NCI-H774 (cell line): ENCODE measurements around the gene PITPNC1.
A peak's percentile ranks its signal among the peaks of the same experiment; 100 is the strongest.
"Not testable (repeated sequence)": the region's sequence is repeated elsewhere in the genome, so short reads cannot be mapped to it uniquely, and the experiment has no call there.

Experiments
- DNase-seq: peaks from one replicate; lab custom pipeline; 2025; lab: John Stamatoyannopoulos, UW

PITPNC1 gene

DNA sequence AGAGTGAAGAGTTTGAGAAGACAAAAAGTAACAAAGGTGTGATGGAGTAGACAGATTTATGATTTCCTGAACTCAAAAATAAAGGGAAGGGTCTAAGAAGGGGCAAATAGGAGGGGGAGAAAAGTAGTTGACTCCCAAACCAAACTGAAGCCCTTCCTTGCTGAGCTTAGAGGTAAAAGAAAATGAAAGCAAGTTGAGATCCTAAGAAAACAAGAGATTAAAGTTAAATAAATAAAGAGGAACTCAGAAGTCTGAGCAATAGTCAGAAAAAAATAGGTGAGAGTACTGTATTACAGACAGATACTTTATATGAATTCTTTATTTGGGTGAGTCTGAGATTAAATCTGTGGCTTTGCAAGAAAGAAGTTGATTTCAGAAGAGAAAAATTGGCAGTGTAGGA is 7.4 kb upstream of the PITPNC1 start:
- DNase-seq, result no peak

DNA sequence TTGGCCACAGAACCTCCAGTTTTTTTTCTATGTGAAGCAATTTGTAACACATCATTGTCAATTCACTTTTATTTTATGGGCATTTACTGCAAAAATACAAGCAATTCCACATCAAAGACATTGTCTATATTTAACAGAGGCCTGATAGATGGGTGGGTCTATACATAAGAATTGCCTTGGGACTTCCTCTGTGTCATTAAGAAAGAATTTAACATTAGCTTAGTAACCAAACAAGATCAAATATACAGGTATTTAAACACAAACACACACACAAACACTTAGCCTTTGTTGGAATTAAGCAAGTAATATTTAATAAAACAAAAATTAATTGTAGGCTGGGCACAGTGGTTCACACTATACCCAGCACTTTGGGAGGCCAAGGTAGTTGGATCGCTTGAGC is 4.3 kb upstream of the PITPNC1 start:
- no peak for DNase-seq

DNA sequence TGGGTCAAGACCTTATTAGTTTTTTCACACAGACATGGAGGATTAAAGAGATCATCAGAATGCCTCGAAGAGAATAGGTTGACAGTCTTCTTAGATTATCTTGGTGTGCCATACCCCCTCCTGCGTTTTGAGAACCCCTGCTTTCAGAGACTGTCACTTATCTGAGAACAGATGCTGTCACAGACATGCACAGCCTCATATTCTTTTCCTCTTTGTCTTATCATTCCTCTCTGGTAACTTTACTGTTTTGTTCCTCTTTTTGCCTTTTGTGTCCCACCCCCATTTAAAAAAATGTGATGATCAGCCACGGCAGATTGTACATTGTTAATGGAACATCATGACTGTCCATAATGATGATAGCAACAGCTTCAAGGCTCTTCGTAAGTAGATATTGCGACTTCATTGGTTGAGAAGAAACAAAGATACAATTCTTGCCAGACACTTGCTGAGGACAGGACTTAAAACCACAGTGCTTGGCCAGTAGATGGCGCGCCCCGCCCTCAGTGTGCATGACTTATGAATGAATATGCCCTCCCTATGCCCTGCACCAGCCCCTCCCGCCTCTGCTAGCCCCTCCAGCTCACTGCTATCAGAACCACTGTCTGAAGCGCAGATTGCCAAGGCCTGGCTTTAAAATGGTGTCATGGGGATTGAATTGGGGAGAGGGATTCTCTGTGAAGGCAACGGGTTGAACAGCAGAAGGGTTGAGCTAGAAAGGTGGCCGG is 2.6 kb upstream of the PITPNC1 start:
- DNase-seq, result peak; percentile 81

DNA sequence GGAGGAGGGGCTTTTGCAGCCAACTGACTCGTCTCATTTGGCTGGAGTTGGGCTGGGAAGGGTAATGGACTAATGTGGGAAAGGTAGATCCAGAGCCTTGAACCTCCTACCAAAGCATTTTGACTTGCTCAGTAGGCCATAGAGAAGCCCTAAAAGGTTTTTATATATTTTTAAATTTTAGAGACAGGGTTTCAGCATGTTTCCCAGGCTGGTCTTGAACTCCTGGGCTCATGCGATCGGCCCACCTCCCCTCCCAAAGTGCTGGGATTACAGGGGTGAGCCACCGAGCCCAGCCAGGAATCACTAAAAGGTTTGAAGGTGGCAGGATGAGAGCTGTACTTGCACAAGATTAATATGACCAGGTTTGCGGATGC is 2.0 kb upstream of the PITPNC1 start:
- DNase-seq, result no peak

DNA sequence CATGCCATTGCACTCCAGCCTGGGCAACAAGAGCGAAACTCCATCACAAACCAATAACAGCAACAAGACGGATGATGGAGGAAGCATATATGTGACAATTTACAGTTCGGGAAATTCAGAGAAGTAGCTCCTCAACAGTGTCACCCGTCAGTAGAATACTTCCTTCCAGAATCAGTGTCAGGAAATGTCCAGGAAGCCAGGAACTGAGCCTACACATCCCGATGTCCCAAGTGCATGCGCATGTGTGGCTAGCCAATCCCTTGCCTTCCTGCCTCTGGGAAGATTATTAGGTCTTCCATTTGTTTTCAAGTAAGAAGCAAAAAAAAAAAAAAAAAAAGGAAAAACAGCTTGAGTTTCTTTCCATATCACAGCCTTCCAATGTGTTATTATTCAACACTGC is 1.4 kb upstream of the PITPNC1 start:
- no peak for DNase-seq

DNA sequence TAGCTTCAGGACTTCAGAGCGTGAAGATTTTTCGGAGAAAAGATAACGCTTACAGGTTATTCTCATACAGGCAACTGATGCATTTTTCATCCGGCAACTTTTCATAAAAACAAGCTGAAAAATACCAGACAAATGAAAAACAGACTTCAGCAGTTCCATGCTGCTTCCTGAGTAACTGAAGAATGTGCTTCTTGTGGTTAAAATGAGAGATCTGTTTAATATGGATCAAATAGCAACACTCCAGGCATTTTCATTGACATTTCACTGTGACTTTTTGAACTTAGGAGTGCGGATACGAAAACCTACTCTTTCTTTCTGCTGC is 705 bp upstream of the PITPNC1 start:
- no peak for DNase-seq

DNA sequence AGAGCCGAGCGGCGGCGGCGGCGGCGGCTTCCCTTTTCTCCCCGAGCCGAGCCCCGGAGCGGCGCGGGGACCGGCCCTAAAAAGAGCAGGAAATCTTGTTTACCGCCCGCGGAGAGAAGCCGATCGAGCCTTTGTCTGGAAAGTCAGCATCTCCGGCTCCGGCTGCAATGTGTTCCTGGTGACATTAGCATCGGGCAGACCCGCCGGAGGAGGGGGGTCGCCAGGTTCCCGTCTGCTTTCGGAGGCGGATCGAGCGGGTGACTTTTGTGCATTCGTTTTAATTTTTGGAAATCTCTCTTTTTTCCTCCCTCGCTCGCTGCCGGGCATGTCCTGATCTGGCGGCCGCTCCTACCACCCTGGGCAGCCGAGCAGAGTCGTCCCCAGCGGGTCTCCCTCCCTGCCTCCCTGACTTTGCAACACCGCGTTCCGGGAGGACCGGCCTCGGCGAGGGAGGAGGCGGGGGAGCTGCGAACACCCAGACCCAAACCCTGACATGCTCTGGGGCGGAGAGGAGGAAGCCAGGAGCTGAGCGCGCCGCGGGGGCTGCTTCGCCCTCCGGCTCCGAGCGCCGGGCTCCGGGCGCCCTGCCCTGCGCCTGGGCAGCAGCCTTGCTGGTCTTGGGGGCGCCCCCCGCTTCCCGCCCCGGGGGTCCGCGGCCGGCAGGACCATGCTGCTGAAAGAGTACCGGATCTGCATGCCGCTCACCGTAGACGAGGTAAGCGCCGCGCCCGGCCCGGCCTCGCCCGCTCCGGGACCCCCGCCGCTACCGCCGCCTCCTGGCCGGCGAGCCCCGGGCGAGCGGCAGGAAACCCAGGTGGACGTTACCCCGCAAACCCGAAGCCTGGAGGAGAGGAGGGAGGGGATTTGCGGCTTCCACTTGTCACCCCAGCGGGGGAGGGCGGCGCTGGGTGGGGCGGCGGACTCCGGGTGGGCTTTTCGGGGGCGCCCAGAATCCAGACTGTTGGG is 690 bp downstream of the PITPNC1 start:
- peak; percentile 43 for DNase-seq

DNA sequence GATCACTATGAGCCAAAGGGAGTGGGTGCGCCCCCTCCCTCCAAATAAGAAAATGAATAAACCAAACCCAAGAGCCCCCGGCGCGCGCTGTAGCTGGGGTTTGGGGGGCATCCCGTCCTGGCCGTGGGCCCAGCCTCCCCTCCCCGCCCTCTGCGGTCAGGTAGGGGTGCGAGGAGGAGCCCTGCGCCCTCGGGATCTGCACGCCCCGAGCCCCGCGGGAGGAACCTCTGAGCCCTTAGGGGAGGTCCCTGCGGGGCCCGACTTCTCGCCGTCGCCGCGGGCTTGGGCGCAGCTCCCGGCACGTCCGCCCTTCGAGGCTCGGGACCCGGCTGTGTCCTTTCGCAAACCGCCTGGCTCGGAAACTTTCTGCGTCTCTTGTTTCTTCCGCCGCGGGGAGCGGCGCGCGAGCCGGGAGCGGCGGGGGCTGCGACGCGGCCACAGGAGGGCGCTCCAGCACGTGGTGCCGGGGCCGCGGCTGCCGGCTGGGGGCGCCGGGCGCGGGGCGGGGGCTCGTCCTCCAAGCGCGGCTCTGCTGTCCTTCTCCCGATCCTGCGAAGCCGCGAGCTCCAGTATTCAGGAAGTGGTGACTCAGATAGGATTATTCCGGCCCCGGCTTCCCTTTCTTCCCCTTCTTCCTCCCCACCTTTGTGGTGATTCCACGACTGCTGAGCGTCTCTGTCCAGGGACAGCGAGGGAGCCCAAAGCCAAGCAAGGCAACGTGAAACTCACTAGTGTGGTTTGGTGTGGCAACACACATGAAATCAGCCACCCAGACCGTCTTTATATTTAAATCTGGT is 1.6 kb downstream of the PITPNC1 start:
- DNase-seq, result peak; percentile 77

DNA sequence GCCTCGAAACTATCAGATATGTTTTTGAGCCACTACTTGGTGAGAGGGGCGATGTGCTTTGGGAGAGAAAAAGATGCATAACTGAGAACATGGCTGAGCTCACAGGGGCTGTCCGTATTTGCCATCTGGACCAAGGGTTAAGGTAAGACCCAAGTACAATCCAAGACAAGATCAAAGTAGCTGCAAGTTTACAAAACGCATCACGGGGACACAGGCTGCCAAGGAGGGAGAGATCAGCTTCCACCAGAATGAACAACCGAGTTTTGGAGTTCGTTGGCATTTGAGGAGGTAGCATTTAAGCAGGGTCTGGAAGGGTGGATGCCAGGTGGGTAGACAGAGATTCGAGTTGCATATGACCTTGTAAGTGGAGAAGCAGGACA is 2.2 kb downstream of the PITPNC1 start:
- DNase-seq, result no peak

DNA sequence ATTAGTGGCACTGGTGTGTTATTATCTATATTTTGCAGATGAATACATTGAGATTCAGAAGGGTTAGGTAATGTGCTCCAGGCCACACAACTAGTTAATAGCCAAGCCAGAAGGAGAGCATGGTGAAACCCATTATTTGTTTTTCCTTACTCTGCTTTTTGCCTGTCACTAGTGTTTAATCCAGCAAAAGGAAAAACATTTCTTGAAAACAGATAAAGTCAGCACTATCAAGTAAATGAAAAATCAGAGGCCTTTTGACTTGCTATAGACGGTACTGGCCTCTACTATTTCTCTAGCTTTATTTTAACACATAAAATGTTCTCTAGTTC is 4.8 kb downstream of the PITPNC1 start:
- no peak for DNase-seq

DNA sequence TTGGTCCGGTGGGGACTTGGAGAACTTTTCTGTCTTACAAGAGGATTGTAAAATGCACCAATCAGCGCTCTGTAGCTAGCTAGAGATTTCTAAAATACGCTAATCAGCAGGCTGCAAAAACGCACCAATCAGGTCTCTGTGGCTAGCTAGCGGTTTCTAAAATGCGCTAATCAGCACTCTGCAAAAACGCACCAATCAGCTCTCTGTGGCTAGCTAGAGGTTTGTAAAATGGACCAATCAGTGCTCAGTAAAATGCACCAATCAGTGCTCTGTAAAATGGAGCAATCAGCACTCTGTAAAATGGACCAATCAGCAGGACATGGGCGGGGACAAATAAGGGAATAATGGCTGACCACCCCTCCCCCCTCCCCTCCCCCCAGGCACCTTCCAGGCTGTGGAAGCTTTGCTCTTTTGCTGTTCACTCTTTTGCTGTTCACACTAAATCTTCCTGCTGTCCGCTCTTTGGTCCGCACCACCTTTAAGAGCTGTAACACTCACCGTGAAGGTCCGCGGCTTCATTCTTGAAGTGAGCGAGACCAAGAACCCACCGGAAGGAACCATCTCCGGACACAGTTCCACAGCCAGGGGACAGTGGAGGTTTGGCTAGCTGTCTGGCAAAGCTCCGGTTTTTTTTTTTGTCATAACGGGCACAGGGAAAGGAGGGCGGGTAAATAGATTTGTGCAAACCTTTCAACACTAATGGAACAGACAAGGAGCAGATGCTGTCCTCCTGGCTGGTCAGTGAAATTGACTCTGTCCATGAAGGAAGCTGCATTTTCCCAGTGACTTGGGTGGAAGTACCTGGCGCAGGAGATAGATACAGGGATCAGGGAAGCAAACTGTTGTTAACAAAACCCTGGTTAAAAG is 8.3 kb downstream of the PITPNC1 start:
- DNase-seq, result no peak

DNA sequence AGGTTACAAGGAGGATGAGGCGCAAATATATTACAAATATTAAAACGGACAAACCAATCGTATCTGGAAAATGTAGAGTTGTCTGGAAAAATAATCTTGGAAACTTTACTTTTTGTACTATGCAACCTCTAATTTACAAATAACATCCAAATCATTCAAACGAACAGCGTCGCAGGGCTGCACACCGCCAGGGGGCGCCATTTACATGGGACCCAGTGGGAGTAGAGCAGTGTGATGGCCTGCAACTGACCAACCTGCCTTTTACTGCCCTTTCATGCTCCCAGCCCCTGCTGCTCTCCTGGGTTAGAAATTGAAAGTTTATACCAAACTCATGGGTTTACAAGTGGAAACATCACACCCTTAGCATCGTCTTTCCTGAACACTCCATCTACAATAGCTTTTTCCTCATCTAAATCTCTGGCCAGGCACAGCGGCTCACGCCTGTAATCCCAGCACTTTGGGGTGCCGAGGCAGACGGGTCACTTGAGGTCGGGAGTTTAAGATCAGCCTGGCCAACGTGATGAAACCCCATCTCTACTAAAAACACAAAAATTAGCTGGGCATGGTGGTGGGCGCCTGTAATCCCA is 10.0 kb downstream of the PITPNC1 start:
- DNase-seq, result peak; percentile 80

DNA sequence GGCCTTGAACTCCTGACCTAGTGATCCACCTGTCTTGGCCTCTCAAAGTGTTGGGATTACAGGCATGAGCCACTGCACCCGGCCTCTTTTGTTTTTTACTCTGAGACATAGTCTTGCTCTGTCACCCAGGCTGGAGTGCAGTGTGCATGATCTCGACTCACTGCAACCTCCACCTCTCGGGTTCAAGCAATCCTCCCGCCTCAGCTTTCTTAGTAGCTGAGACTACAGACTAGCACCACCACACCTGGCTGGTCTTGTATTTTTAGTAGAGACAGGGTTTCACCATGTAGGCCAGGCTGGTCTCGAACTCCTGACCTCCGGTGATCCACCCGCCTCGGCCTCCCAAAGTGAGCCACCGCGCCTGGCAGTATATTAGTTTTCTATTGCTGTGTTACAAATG is 11.5 kb downstream of the PITPNC1 start:
- not testable (repeated sequence) for DNase-seq

DNA sequence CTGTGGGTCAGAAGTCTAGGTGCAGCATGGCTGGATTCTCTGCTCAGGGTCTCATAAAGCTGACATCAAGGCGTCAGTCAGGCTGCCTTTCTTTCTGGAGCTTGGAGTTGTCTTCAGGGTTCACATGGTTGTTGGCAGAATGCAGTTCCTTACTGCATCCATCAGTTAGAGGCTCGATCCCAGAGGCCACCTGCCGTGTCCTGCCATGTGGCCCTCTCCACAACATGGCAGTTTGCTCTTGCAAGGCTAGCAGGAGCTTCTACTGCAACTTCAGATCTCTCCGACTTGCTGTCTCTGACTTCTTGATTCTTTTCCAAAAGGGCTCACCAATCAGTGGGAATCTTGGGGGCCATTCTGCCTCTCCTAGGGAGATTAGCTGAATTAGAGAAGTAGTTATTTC is 11.9 kb downstream of the PITPNC1 start:
- DNase-seq, result no peak

DNA sequence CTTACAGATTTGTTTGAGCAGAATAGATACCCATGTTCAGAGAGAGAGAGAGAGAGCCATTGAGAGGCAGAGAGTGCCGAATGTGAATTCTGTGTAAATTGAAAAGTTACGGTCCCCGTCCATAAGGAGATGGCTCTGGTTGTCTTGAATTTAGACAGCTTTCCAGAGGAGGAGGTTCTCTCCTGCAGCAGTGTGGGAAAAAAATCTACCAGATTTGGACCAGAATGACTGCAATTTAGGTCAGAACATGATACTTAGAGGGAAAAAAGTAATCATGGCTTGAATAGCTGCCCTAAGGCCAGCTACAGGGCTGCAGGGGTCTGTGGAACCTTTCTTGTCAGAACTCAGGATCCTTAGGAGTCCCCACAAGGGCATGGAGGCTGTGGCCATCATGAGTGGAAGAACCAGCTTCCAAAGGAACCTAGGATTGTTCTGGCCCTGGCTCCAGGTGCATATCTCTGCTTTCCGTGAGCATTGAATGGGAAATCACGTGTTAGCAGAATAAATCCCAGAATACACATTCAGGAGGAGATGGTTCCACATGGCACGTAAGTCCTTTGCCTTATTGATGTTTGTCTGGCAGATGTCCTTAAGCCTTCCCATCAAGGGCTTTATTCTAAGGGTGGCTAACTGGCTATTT is 13.0 kb downstream of the PITPNC1 start:
- DNase-seq, result no peak

DNA sequence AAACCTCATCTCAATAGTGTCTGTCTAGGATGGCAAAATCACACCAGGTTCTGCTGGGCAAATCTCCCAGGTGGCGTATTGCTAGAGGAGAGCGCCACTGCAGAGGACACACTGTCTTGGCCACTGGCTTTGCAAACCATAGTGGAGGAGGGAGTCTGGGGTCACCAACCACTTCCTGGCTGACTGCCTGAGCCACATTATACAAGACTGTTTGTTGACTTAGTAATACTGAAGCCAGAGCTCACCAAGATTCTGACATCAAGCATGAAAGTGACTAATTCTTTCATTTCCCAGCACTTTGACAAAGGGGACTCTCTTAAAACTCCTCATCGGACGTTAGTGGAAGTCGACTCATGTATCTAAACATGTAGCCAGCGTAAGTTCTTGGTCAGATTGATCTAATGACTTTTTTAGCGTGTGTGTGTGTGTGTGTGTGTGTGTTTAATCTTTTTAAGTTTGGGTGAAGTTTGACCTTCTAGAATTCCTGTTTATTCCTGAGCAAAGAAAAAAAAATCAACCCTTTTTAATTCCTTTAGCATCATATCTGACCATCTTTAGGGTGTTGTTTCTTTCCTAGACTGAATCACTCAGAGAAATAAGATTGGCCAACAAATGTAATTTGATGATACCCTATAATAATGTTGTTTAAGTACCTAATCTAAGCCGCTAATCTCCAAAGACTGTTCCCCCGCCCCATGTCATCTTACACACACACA is 13.7 kb downstream of the PITPNC1 start:
- DNase-seq, result peak; percentile 46

DNA sequence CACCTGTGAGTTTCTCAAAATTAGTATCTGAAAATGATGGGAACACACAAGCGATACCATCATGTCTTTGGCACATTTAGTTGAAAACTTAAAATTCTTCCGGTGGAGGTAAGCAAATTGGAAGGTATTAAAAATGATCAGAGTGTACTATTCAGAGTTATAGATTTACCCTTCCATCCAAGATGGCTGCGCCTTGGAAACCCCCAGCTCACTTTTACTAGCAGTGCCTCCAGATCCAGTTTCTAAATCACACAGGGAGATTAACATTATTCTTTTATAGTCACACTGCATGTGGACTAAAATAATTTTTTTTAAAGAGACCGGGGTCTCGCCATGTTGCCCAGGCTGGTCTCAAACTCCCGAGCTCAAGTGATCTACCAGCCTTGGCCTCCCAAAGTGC is 15.0 kb downstream of the PITPNC1 start:
- no peak for DNase-seq

DNA sequence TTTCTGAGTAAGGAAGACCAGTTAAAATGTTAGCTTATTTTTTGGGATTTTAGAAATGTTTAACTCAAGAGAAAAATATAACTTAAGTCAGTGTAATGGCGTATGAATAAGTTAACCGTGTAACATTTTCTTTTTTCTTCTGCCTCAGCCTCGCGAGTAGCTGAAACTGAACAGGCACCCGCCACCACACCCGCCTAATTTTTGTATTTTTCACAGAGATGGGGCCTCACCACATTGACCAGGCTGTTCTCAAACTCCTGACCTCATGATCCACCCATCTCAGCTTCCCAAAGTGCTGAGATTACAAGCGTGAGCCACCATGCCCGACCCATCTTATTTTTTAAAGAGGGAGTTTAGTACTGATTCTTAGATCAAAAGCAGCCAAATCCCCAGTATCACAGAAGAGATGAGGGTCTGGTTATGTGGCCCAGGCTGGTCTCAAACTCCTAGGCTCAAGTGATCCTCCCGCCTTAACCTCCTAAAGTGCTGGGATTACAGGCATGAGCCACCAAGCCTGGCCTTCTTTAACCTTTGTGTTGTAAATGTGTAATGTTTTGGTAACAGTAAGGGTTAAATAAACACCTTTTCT is 16.8 kb downstream of the PITPNC1 start:
- DNase-seq, result no peak

DNA sequence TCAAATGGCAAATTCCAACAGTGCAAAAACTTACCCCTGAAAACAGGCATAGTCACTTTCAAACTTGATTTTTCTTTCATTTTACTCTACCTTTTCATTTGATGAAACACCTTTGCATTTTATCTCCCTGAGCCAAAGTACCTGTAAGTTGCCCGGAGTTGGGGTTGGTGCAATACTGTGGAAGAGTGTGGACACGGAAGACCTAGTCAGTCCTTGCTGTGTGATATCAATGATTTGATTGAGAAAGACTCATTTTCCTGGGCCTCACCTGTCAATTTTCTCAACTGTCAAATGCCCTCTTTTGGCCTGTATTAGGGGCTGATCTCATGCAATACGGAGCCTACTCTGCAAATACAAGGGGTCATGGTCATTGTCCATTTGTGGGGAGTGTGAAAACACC is 22.6 kb downstream of the PITPNC1 start:
- DNase-seq, result no peak

DNA sequence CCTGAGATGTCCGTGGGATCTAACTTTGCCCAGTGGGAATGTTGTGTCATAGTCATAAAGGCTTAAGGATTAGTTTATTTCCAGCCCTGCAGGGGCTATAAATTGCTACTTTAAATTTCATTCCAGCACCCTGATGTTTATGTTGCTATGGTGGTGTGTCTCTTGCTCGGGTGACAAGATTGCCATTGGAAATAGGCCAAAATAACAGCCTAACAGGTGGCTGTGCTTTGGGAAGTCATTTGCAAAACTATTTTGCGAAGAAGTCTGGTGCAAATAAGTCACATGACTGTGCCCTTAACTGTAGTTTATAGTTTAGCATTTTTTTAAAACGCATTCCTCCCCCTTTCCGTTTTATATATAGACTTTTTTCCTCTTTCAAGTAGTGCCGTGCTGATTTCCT is 23.1 kb downstream of the PITPNC1 start:
- DNase-seq, result peak; percentile 19
